Measurements from ENCODE around the gene CUX1. TPM values are rescaled to one million over a fixed set of nuclear protein-coding genes. Genes with fewer than 3 reads are reported as not detected.

The CUX1 gene
- total and polyA plus RNA-seq, 2 of the 13 experiments (the other 11 are each of a cell fraction or from before 2014, with no cell fraction given) = 13.7 to 14.9 TPM

DNA sequence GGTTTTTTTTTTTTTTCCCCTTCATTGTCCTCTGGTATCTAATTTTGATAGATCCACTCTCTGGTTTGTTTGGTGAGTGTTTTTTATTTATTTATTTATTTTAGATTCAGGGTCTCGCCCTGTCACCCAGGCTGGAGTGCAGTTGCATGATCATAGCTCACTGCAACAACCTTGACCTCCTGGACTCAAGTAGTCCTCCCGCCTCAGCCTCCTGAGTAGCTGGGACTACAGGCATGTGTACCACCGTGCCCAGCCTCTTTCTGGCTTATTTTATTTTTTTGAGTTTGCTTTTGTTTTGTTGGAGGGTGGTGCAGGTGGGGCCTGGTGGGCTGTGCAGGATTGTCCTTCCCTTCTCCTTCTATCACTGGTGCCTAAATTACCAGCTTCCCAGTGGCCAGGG is 282.0 kb downstream of the CUX1 start (continued):
- TF ChIP-seq, protein P1, sequence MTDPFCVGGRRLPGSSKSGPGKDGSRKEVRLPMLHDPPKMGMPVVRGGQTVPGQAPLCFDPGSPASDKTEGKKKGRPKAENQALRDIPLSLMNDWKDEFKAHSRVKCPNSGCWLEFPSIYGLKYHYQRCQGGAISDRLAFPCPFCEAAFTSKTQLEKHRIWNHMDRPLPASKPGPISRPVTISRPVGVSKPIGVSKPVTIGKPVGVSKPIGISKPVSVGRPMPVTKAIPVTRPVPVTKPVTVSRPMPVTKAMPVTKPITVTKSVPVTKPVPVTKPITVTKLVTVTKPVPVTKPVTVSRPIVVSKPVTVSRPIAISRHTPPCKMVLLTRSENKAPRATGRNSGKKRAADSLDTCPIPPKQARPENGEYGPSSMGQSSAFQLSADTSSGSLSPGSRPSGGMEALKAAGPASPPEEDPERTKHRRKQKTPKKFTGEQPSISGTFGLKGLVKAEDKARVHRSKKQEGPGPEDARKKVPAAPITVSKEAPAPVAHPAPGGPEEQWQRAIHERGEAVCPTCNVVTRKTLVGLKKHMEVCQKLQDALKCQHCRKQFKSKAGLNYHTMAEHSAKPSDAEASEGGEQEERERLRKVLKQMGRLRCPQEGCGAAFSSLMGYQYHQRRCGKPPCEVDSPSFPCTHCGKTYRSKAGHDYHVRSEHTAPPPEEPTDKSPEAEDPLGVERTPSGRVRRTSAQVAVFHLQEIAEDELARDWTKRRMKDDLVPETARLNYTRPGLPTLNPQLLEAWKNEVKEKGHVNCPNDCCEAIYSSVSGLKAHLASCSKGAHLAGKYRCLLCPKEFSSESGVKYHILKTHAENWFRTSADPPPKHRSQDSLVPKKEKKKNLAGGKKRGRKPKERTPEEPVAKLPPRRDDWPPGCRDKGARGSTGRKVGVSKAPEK (CRISPR knock-in tag; IDR thresholded peaks at IDR 0.05; ENCODE audit: borderline replicate concordance) = no peak
- TF ChIP-seq SAP130 (CRISPR knock-in tag; IDR thresholded peaks at IDR 0.05; ENCODE audit: low read depth) = no peak

DNA sequence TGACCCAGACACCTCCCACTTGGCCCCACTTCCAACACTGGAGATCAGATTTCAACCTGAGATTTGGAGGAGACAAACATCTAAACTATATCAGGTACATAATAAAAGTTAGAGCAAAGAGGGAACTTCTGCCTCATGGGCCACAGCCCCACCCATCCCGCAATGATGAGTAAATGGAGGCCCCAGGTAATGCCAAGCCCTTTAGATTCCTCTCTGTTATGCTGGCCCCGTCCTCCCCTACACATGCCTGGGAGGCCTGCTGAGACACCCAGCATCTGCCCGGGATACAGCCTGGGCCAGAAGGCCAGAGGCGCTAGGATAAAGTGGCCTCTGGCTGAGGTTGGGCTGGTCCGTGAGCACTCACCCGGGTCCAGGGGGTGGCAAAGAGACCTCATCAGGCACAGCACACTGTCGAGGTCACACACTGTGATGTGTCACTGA is 283.7 kb downstream of the CUX1 start:
- no peak overlapping the region for H3K4me3 ChIP-seq (replicated peaks in 1 of 3; ENCODE audit: insufficient read depth in 1 of 3, low read depth in 2 of 3, low read length in 3 of 3)
- intact Hi-C loops (cut with micrococcal nuclease; ENCODE audit: unreplicated experiment) (no loop called here), in situ Hi-C loops (cut with HindIII; ENCODE audit: extremely low pct_ligation_motif_present, low pct_unique_long_range_greater_than_20kb) (no loop called here)
- no peak overlapping the region for H3K4me2 ChIP-seq (ENCODE audit: low read depth, low read length)
- no peaks in the 10 kb centered on the region; the same call in 1 of the 2 replicates for H4K20me1 ChIP-seq (ENCODE audit: insufficient read depth, low read length)
- no peak overlapping the region for H2AFZ ChIP-seq (ENCODE audit: low read length)
- no peaks in the 10 kb centered on the region for H3K9me3 ChIP-seq (ENCODE audit: low read length)
- no peaks in the 10 kb centered on the region for H3K79me2 ChIP-seq (ENCODE audit: insufficient read depth, low read length)
- ATAC-seq (no peak), DNase-seq (ENCODE audit: low spot score) (no peak), FAIRE-seq (no peak)
- no peak overlapping the region for H3K27ac ChIP-seq (ENCODE audit: extremely low read length, insufficient read depth, low read length)
- CTCF ChIA-PET (ENCODE audit: low intra/inter-chr PET ratio, low total read pairs) = no interaction called here
- peaks cover 19% of the 10 kb centered on the region for H3K4me1 ChIP-seq (ENCODE audit: insufficient read depth, low read length)
- H3K27me3 ChIP-seq (ENCODE audit: control insufficient read depth in 1 of 2, insufficient read depth in 2 of 2, low read length in 2 of 2) = no peaks in the 10 kb centered on the region
- WGBS (ENCODE audit: low lambda C conversion rate) = 95% methylated on average over 4 of the region's 7 CpGs
- H3K9ac ChIP-seq (ENCODE audit: insufficient read depth, low read depth, low read length) = no peak overlapping the region
- no TSS peak for BruUV-seq (replicated peaks)
- POLR2A ChIA-PET = no interaction called here
- H3K36me3 ChIP-seq (replicated peaks in 1 of 2; ENCODE audit: control insufficient read depth in 1 of 2, insufficient read depth in 2 of 2, low read length in 2 of 2) = peaks cover 14 to 54% of the 10 kb centered on the region in 2 experiments; a peak in 4 of 5 replicates
- TF ChIP-seq, protein P2, sequence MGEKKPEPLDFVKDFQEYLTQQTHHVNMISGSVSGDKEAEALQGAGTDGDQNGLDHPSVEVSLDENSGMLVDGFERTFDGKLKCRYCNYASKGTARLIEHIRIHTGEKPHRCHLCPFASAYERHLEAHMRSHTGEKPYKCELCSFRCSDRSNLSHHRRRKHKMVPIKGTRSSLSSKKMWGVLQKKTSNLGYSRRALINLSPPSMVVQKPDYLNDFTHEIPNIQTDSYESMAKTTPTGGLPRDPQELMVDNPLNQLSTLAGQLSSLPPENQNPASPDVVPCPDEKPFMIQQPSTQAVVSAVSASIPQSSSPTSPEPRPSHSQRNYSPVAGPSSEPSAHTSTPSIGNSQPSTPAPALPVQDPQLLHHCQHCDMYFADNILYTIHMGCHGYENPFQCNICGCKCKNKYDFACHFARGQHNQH (CRISPR knock-in tag; IDR thresholded peaks at IDR 0.05) = no peak
- TF ChIP-seq, protein P3, sequence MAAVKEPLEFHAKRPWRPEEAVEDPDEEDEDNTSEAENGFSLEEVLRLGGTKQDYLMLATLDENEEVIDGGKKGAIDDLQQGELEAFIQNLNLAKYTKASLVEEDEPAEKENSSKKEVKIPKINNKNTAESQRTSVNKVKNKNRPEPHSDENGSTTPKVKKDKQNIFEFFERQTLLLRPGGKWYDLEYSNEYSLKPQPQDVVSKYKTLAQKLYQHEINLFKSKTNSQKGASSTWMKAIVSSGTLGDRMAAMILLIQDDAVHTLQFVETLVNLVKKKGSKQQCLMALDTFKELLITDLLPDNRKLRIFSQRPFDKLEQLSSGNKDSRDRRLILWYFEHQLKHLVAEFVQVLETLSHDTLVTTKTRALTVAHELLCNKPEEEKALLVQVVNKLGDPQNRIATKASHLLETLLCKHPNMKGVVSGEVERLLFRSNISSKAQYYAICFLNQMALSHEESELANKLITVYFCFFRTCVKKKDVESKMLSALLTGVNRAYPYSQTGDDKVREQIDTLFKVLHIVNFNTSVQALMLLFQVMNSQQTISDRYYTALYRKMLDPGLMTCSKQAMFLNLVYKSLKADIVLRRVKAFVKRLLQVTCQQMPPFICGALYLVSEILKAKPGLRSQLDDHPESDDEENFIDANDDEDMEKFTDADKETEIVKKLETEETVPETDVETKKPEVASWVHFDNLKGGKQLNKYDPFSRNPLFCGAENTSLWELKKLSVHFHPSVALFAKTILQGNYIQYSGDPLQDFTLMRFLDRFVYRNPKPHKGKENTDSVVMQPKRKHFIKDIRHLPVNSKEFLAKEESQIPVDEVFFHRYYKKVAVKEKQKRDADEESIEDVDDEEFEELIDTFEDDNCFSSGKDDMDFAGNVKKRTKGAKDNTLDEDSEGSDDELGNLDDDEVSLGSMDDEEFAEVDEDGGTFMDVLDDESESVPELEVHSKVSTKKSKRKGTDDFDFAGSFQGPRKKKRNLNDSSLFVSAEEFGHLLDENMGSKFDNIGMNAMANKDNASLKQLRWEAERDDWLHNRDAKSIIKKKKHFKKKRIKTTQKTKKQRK (IDR thresholded peaks at IDR 0.05; ENCODE audit: low read length) = no peak
- no peak for TF ChIP-seq ZFP36L1 (CRISPR knock-in tag; IDR thresholded peaks at IDR 0.05)
- TF ChIP-seq HNRNPH1 (optimal IDR thresholded peaks at IDR 0.05; ENCODE audit: low read depth, low read length) = no peak
- no peak for TF ChIP-seq HDAC1 (CRISPR knock-in tag; IDR thresholded peaks at IDR 0.05)
- TF ChIP-seq ARNTL (CRISPR knock-in tag; IDR thresholded peaks at IDR 0.05) = no peak
- TF ChIP-seq CEBPG (CRISPR knock-in tag; IDR thresholded peaks at IDR 0.05) = no peak
- no peak for TF ChIP-seq ZSCAN21 (CRISPR knock-in tag; IDR thresholded peaks at IDR 0.05; ENCODE audit: borderline replicate concordance)
- no peak for TF ChIP-seq KLF12 (CRISPR knock-in tag; IDR thresholded peaks at IDR 0.05; ENCODE audit: borderline replicate concordance)
- no peak for TF ChIP-seq SAP130 (CRISPR knock-in tag; IDR thresholded peaks at IDR 0.05; ENCODE audit: low read depth)
